CD4-positive, CD25-positive, alpha-beta regulatory T cell (primary cell): Measurements from ENCODE around the gene PTPRN2. TPM values are rescaled to one million over a fixed set of nuclear protein-coding genes. Genes with fewer than 3 reads are reported as not detected.

Source experiments
- ATAC-seq, 2 donors: fragments of 150-1000 bp; cut with Tn5 transposase; one replicate each; pipeline ENCODE4 v1.10.0; 2021; ENCODE audit warnings: low read depth in 2 of 2, moderate number of reproducible peaks in 2 of 2, moderate library complexity in 1 of 2
- DNase-seq, 3 donors: peaks; one replicate each; pipeline versions ENCODE4 v3.0.0 to v3.0.0-alpha.2; 2012 to 2022; ENCODE audit warnings: mixed read lengths in 1 of 3
- H3K27ac ChIP-seq: one replicate; pipeline ENCODE4 v1.7.0; 2013; ENCODE audit warnings: mild to moderate bottlenecking, low read length; ENCODE audit not compliant: insufficient read depth, poor library complexity, severe bottlenecking
- H3K27me3 ChIP-seq: one replicate; pipeline ENCODE4 v1.7.0; 2013; ENCODE audit warnings: low read length; ENCODE audit not compliant: control insufficient read depth, insufficient read depth
- H3K36me3 ChIP-seq: one replicate; pipeline ENCODE4 v1.7.0; 2013; ENCODE audit warnings: mild to moderate bottlenecking, low read length, moderate library complexity; ENCODE audit not compliant: control insufficient read depth, insufficient read depth
- H3K4me1 ChIP-seq: 2 replicates; pipeline ENCODE4 v1.7.0; 2013; ENCODE audit warnings: mild to moderate bottlenecking, low read length; ENCODE audit not compliant: insufficient read depth, control insufficient read depth, poor library complexity, severe bottlenecking
- H3K4me3 ChIP-seq: one replicate; pipeline ENCODE4 v1.7.0; 2013; ENCODE audit warnings: low read depth, mild to moderate bottlenecking, low read length, moderate library complexity
- H3K9me3 ChIP-seq, 2 experiments: 1 replicate in 1 of 2; 2 replicates in 1 of 2; pipeline ENCODE4 v1.7.0; 2013; ENCODE audit warnings: low read length in 2 of 2, mild to moderate bottlenecking in 1 of 2, moderate library complexity in 1 of 2; ENCODE audit not compliant: control insufficient read depth in 2 of 2
- H3K27ac Mint-ChIP-seq, 3 donors: one replicate each; pipeline ENCODE4 v1.8.0; 2020 to 2022; ENCODE audit warnings: mild to moderate bottlenecking in 3 of 3, mixed read lengths in 3 of 3, moderate library complexity in 2 of 3
- H3K27me3 Mint-ChIP-seq: one replicate; pipeline ENCODE4 v1.8.0; 2022; ENCODE audit warnings: mild to moderate bottlenecking, mixed read lengths
- H3K36me3 Mint-ChIP-seq: one replicate; pipeline ENCODE4 v1.8.0; 2020; ENCODE audit warnings: mixed read lengths
- H3K4me1 Mint-ChIP-seq, 4 donors: one replicate each; pipeline ENCODE4 v1.8.0; 2020 to 2022; ENCODE audit warnings: mixed read lengths in 4 of 4, mild to moderate bottlenecking in 1 of 4
- H3K4me3 Mint-ChIP-seq, 4 donors: one replicate each; pipeline ENCODE4 v1.8.0; 2020 to 2022; ENCODE audit warnings: mild to moderate bottlenecking in 4 of 4, mixed read lengths in 4 of 4, moderate library complexity in 3 of 4
- H3K9me3 Mint-ChIP-seq, 7 donors: one replicate each; pipeline ENCODE4 v1.8.0; 2020 to 2022; ENCODE audit warnings: mixed read lengths in 7 of 7, mild to moderate bottlenecking in 3 of 7, moderate library complexity in 2 of 7
- polyA plus RNA-seq, 4 donors: library from polyadenylated mRNA; unstranded; fragments of 300-500 nt; fragmentation: Illumina TruSeq; gene quantifications; one replicate each; pipeline ENCODE4 v1.2.3, GENCODE V29; 2021
- total RNA-seq: library from RNA; stranded (reverse); gene quantifications from one replicate; pipeline ENCODE4 v1.2.3, GENCODE V29; 2022

Gene PTPRN2
- total and polyA plus RNA-seq, 5 donors from 2014 or later: 1.6 to 4.7 (median 2.7) TPM

DNA sequence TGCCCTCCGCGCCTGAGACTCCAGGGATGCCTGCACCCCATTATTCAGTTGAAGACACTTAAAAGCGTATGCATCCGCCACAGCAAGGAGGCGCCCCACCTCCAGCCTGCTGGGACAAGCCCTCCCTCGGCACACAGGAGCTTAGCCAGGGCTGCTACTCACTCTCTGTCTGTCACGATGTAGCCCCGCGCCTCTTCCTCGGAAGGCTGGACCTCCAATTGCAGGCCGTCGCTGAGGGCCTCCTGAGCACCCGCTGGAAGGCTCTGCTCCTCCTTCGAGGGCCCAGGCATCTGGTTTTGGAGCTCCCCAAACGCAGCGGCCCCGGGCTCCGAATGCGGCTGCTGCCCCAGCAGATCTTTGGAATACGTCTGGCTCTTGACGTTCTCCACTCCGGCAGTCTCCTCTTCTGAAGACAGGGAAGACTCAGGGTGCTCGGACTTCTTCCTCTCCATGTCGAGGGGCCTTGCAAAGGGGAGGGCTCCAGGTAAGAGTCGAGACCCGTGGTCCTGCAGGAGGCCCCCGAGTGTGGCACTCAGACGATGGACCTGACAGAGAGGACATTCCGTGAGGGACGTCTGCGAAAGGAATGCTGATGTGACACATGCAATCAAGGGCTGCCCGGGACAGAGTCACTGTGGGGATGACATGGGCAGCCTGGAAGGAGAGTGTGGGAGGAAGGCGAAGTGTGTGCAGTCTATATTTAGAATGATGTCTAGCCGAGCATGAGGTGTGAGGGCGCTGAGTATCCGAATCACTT, 453.9 kb downstream of the PTPRN2 start:
- H3K4me1 Mint-ChIP-seq: no peaks in the 10 kb centered on the region
- H3K36me3 ChIP-seq: no peaks in the 10 kb centered on the region
- DNase-seq (no peak), ATAC-seq (no peak)
- no peak overlapping the region for H3K4me3 Mint-ChIP-seq
- H3K36me3 Mint-ChIP-seq: no peaks in the 10 kb centered on the region
- H3K9me3 Mint-ChIP-seq: peaks cover 0 to 1% (median 0%) of the 10 kb centered on the region in 7 donors
- H3K27ac Mint-ChIP-seq: no peak overlapping the region
- H3K27ac ChIP-seq: no peak overlapping the region
- no peaks in the 10 kb centered on the region for H3K4me1 ChIP-seq
- no peaks in the 10 kb centered on the region for H3K27me3 Mint-ChIP-seq
- peaks cover 0 to 4% of the 10 kb centered on the region in 2 experiments for H3K9me3 ChIP-seq
- H3K27me3 ChIP-seq: no peaks in the 10 kb centered on the region
- no peak overlapping the region for H3K4me3 ChIP-seq

DNA sequence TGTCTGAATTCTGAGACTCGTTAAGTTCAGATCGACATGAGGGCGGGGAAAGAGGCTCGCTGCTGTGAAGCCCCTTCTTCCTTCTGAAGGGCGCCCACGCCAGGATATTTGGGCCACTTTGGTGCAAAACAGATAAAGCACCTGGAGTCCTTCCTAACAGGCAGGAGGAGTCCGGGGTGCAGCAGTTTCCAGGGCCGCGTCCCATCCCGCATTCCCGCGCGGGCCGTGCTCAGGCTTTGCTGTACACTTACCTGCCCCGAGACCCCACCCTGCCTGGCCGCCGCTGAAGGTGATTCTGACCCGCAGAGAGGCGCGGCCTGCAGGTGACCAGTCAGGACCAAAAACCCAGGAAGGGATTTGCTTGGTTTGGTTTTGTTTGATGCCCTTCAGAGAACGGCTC, 454.6 kb downstream of the PTPRN2 start:
- Histone ChIP-seq H3K9me3 (peaks cover 0 to 4% of the 10 kb centered on the region in 2 experiments), H3K4me1 (no peaks in the 10 kb centered on the region), H3K36me3 (no peaks in the 10 kb centered on the region), H3K27me3 (no peaks in the 10 kb centered on the region), H3K4me3 (no peak overlapping the region), H3K27ac (no peak overlapping the region)
- no peak overlapping the region for H3K4me3 Mint-ChIP-seq
- no peaks in the 10 kb centered on the region for H3K4me1 Mint-ChIP-seq
- H3K27ac Mint-ChIP-seq: no peak overlapping the region
- ATAC-seq (no peak), DNase-seq (no peak)
- no peaks in the 10 kb centered on the region for H3K27me3 Mint-ChIP-seq
- H3K36me3 Mint-ChIP-seq: no peaks in the 10 kb centered on the region
- H3K9me3 Mint-ChIP-seq: peaks cover 0 to 1% (median 0%) of the 10 kb centered on the region in 7 donors

DNA sequence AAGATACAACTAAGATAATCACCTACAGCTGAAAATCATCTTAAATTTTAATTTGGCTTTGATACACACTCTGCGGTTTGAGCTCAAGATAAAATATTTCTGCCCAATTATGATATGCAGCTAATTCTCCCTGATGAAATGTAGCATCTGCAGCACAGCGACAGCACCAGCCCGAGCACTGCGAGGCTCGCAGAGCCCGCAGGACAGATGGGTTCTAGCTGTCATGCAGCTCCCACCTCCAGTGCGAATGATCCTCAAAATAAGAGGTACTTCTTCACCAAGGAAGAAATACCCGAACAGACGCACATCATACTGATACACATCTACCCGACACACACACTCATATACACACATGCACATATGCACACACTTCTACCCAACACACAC, 457.6 kb downstream of the PTPRN2 start:
- H3K4me1 ChIP-seq: no peaks in the 10 kb centered on the region
- no peak overlapping the region for H3K27ac ChIP-seq
- no peaks in the 10 kb centered on the region for H3K27me3 ChIP-seq
- peaks cover 0 to 3% (median 0%) of the 10 kb centered on the region in 7 donors for H3K9me3 Mint-ChIP-seq
- no peak overlapping the region for H3K4me3 Mint-ChIP-seq
- H3K4me3 ChIP-seq: no peak overlapping the region
- H3K9me3 ChIP-seq: peaks cover 4% of the 10 kb centered on the region in 2 experiments
- no peaks in the 10 kb centered on the region for H3K36me3 Mint-ChIP-seq
- no peaks in the 10 kb centered on the region for H3K36me3 ChIP-seq
- no peaks in the 10 kb centered on the region for H3K27me3 Mint-ChIP-seq
- no peak for ATAC-seq
- no peaks in the 10 kb centered on the region for H3K4me1 Mint-ChIP-seq
- no peak for DNase-seq
- no peak overlapping the region for H3K27ac Mint-ChIP-seq

DNA sequence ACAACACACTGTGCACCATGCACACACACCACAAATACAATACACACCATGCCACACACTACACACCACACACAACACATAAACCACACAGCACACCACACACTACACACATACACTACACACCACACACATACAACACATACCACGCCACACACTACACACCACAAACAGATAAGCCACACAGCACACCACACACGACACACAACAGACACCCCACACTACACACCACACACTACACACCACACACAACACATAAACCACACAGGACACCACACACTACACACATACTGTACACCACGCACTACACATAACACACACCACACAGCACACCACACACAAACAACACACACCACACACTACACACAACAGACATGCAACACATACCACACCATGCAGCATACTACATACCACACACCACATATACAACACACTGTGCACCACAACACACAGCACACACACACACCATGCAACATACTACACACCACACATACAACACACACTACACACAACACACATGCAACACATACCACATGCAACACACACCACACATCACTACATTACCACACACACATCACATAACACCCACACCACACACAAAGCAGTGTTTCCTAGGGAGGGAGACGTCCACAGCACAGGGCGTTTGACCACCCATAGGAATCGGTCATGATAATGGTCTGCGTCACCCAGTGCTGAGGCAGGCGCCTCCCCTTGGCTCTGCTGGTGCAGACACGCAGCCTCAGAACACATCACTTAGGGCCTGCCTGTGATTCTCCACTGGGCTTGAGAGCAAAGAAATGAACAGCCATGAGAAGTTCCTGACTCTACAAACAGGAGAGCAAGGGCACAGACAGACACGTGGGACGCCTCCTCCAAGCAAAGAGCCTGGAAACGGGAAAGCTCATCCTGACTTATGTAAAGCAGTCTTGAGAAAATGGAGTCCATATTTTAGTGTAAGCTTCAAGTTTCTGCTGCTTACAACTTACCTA, 458.3 kb downstream of the PTPRN2 start:
- ATAC-seq (no peak), DNase-seq (no peak)
- no peaks in the 10 kb centered on the region for H3K27me3 ChIP-seq
- no peak overlapping the region for H3K27ac ChIP-seq
- H3K27ac Mint-ChIP-seq: no peak overlapping the region
- H3K4me1 Mint-ChIP-seq: no peaks in the 10 kb centered on the region
- no peaks in the 10 kb centered on the region for H3K36me3 Mint-ChIP-seq
- no peak overlapping the region for H3K4me3 Mint-ChIP-seq
- peaks cover 0 to 7% (median 0%) of the 10 kb centered on the region in 7 donors for H3K9me3 Mint-ChIP-seq
- H3K27me3 Mint-ChIP-seq: no peaks in the 10 kb centered on the region
- peaks cover 4% of the 10 kb centered on the region in 2 experiments for H3K9me3 ChIP-seq
- H3K4me1 ChIP-seq: no peaks in the 10 kb centered on the region
- H3K36me3 ChIP-seq: no peaks in the 10 kb centered on the region
- H3K4me3 ChIP-seq: no peak overlapping the region

DNA sequence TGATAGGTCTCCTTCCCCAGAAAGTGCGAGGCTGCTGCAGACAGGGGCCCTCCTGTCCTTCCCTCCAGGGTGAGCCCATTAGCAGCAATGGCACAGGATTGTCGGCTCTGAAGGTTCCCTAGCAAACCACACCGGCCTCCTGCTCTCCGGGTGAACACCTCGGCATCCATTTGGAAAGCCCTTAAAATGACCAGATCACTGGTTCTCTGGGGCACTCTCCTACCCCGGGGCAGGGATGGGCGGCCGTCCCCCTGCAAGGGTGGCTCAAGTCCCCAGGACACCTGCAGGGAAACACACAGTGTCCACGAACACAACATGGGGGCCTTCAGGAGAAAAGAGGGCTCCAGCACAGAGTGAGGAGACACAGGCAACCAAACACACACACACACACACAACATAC, 459.1 kb downstream of the PTPRN2 start:
- Mint-ChIP-seq H3K36me3 (no peaks in the 10 kb centered on the region), H3K4me1 (no peaks in the 10 kb centered on the region), H3K9me3 (peaks cover 0 to 7% (median 0%) of the 10 kb centered on the region in 7 donors), H3K27me3 (no peaks in the 10 kb centered on the region), H3K4me3 (no peak overlapping the region), H3K27ac (no peak overlapping the region)
- no peaks in the 10 kb centered on the region for H3K27me3 ChIP-seq
- H3K9me3 ChIP-seq: peaks cover 4% of the 10 kb centered on the region in 2 experiments
- H3K27ac ChIP-seq: no peak overlapping the region
- DNase-seq: no peak
- H3K36me3 ChIP-seq: no peaks in the 10 kb centered on the region
- H3K4me1 ChIP-seq: no peaks in the 10 kb centered on the region
- no peak for ATAC-seq
- no peak overlapping the region for H3K4me3 ChIP-seq

DNA sequence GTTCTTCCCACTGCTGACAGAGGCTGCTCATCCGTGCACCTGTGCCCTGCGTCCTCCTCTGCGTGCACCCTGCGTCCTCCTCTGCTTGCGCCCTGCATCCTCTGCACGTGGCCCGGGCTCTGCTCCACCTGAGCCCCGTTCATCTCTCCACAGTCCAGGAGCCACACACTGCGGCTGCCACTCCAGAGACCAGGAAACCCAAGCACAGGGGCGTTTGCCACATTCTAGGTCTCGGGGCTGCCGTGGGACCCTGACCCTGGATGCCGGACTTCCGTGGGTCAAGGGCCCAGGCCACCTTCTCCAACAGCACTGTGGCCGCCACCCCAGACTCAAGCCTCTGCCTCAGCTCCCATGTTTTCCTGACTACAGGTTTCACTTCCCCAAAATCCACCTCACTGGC, 460.4 kb downstream of the PTPRN2 start:
- Mint-ChIP-seq H3K36me3 (no peaks in the 10 kb centered on the region), H3K4me3 (no peak overlapping the region), H3K27me3 (no peaks in the 10 kb centered on the region), H3K27ac (no peak overlapping the region), H3K9me3 (peaks cover 0 to 11% (median 0%) of the 10 kb centered on the region in 7 donors), H3K4me1 (no peaks in the 10 kb centered on the region)
- no peaks in the 10 kb centered on the region for H3K36me3 ChIP-seq
- no peaks in the 10 kb centered on the region for H3K4me1 ChIP-seq
- peaks cover 4% of the 10 kb centered on the region in 2 experiments for H3K9me3 ChIP-seq
- H3K27ac ChIP-seq: no peak overlapping the region
- ATAC-seq (no peak), DNase-seq (no peak)
- no peaks in the 10 kb centered on the region for H3K27me3 ChIP-seq
- H3K4me3 ChIP-seq: no peak overlapping the region

DNA sequence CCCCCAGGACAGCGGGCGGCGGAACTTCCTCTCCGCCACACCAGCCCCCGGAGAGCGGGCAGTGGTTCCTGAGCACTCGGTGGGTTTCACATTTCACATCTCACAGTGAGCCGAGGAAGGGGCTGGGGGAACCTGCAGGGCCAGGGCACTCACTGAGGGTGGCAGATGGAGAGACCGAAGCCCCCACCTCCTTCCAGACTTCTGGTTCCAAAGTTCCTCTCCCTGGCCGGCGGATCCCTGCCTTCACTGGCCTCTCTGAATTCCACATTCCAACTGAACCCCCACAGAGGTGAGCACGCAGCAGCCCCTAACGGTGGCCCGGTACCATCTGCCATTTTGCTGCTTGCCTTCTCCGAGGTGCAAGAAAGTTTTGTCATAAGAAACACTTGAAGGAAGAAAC, 461.0 kb downstream of the PTPRN2 start:
- H3K27ac Mint-ChIP-seq: no peak overlapping the region
- no peak overlapping the region for H3K27ac ChIP-seq
- peaks cover 0 to 14% (median 2%) of the 10 kb centered on the region in 7 donors for H3K9me3 Mint-ChIP-seq
- no peak overlapping the region for H3K4me3 Mint-ChIP-seq
- H3K27me3 Mint-ChIP-seq: no peaks in the 10 kb centered on the region
- no peaks in the 10 kb centered on the region for H3K4me1 ChIP-seq
- peaks cover 4% of the 10 kb centered on the region in 2 experiments for H3K9me3 ChIP-seq
- no peak for ATAC-seq
- H3K27me3 ChIP-seq: no peaks in the 10 kb centered on the region
- no peaks in the 10 kb centered on the region for H3K4me1 Mint-ChIP-seq
- DNase-seq: no peak
- no peaks in the 10 kb centered on the region for H3K36me3 ChIP-seq
- no peak overlapping the region for H3K4me3 ChIP-seq
- no peaks in the 10 kb centered on the region for H3K36me3 Mint-ChIP-seq
